GM12801 (cell line): ENCODE data around the gene CEP152.

ENCODE experiments used
- CTCF ChIP-seq: IDR thresholded peaks from one replicate; pipeline ENCODE4 v1.5.1; 2011; ENCODE audit warnings: control low read depth; ENCODE audit not compliant: insufficient read length; ENCODE audit errors: extremely low read depth

CEP152 gene

GRCh38 chr15:48695827-48696573 lies 114.9 kb downstream of the CEP152 start:
- TF ChIP-seq CTCF: no peak

GRCh38 chr15:48695088-48695826 lies 115.6 kb downstream of the CEP152 start:
- no peak for TF ChIP-seq CTCF

- TF ChIP-seq CTCF: no peak
These were observed 117.4 kb downstream of the CEP152 start for GRCh38 chr15:48693484-48693883.

- no peak for TF ChIP-seq CTCF
These were observed 122.4 kb downstream of the CEP152 start for GRCh38 chr15:48688493-48688892.
